SH-SY5Y (cell line): Measurements from ENCODE around the gene LATS2.

Source experiments
- GATA2 ChIP-seq: IDR thresholded peaks from 2 replicates; pipeline ENCODE4 v1.6.1; 2011; ENCODE audit warnings: mild to moderate bottlenecking, low read depth, low read length
- GATA3 ChIP-seq: IDR thresholded peaks from 2 replicates; pipeline ENCODE4 v1.6.1; 2011; ENCODE audit warnings: low read depth, mild to moderate bottlenecking, low read length, moderate library complexity

DNA sequence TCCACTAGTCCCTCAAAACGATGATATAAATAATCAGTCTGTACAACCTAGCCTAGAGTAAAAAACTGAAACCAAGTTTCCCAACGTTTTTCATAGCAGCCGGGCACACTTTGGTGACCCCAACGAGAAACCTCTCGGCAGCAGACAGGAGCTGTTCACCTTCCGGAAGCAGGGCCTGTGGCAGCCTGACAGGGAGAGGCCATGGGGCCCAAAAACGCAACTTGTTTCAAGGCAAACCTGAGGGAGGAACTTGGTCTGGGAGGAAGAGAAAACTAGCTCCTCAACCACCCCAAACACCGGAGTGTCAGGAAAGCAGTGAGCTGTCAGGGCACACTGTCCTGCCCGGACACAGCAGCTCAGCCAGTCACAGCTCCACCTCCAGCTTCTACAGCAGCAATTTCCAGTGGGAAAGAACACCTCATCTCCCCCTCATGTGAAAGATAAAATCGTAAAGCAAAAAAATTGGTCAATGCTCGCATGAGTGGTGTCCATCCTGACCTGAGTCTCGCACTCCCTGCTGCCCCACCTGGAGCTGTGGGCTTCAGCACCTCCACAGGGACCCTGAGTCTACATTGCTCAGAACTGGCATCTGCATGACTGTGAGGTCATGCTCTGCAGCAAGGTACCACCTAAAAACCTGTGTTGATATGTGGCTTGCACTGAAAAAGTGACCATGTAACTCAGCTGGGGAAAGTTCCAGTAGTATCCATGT is 40.6 kb upstream of the LATS2 start:
- TF ChIP-seq GATA3 (no peak), GATA2 (no peak)
